OCI-LY7 (cell line): ENCODE measurements around the gene LRP1B.

Source experiments
- EZH2phosphoT487 ChIP-seq: fragments of 200-600 bp; sonication (generic); IDR thresholded peaks from 2 replicates; pipeline ENCODE4 v1.6.1; 2018; ENCODE audit warnings: low read depth, borderline replicate concordance, mild to moderate bottlenecking, mixed run types, antibody characterized with exemption, low read length, moderate library complexity, mixed read lengths
- TF ChIP-seq, protein P1 (sequence below): fragments of 200-600 bp; sonication (generic); conservative IDR thresholded peaks from 2 replicates; pipeline ENCODE4 v1.5.1; 2014; ENCODE audit warnings: mild to moderate bottlenecking, antibody characterized with exemption, low read length, moderate library complexity, mixed read lengths

DNA sequence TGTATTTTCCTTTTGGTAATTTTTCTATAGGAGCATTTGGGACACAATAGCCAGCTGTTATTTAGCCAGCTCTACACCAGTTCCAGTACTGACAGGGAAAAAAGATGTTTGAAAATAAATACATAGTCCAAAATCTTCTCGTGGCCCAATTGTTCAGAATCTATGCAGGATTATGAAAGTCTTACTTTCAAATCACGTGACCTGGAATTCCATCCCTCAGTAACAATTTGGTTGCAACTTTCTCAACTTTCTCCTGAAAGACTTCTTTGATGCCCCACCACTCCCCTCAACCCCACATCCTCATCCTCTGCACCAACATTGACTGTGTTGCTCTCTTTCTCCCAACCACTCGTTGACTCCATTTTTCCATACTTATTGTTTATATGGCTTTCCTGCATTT, 539.0 kb downstream of the LRP1B start:
- TF ChIP-seq, protein P1, sequence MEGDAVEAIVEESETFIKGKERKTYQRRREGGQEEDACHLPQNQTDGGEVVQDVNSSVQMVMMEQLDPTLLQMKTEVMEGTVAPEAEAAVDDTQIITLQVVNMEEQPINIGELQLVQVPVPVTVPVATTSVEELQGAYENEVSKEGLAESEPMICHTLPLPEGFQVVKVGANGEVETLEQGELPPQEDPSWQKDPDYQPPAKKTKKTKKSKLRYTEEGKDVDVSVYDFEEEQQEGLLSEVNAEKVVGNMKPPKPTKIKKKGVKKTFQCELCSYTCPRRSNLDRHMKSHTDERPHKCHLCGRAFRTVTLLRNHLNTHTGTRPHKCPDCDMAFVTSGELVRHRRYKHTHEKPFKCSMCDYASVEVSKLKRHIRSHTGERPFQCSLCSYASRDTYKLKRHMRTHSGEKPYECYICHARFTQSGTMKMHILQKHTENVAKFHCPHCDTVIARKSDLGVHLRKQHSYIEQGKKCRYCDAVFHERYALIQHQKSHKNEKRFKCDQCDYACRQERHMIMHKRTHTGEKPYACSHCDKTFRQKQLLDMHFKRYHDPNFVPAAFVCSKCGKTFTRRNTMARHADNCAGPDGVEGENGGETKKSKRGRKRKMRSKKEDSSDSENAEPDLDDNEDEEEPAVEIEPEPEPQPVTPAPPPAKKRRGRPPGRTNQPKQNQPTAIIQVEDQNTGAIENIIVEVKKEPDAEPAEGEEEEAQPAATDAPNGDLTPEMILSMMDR: no peak
- no peak for TF ChIP-seq EZH2phosphoT487
